HEK293T (cell line): ENCODE measurements around the gene CXCR2.

Experiments
- BHLHE40 ChIP-seq: fragments of 450-650 bp; IDR thresholded peaks from 2 replicates; pipeline ENCODE4 v1.6.1; 2016; ENCODE audit warnings: mild to moderate bottlenecking, moderate library complexity, borderline replicate concordance
- ELF4 ChIP-seq: fragments of 450-650 bp; IDR thresholded peaks from 2 replicates; pipeline ENCODE4 v1.6.1; 2017; ENCODE audit warnings: antibody characterized with exemption
- FOXA1 ChIP-seq: fragments of 450-650 bp; IDR thresholded peaks from 2 replicates; pipeline ENCODE4 v1.6.1; 2016; ENCODE audit warnings: mild to moderate bottlenecking
- FOXK2 ChIP-seq: fragments of 450-650 bp; IDR thresholded peaks from 2 replicates; pipeline ENCODE4 v1.6.1; 2016; ENCODE audit warnings: mild to moderate bottlenecking
- HDGF ChIP-seq: fragments of 450-650 bp; IDR thresholded peaks from 2 replicates; pipeline ENCODE4 v1.6.1; 2017; ENCODE audit warnings: antibody characterized with exemption, borderline replicate concordance
- NFRKB ChIP-seq: fragments of 450-650 bp; IDR thresholded peaks from 2 replicates; pipeline ENCODE4 v1.6.1; 2016; ENCODE audit warnings: mild to moderate bottlenecking, moderate library complexity
- SP1 ChIP-seq: fragments of 450-650 bp; IDR thresholded peaks from 2 replicates; pipeline ENCODE4 v1.6.1; 2017
- SUZ12 ChIP-seq: fragments of 450-650 bp; IDR thresholded peaks from 2 replicates; pipeline ENCODE4 v1.6.1; 2016; ENCODE audit warnings: mild to moderate bottlenecking
- TARDBP ChIP-seq: fragments of 450-650 bp; IDR thresholded peaks from 2 replicates; pipeline ENCODE4 v1.6.1; 2016

DNA sequence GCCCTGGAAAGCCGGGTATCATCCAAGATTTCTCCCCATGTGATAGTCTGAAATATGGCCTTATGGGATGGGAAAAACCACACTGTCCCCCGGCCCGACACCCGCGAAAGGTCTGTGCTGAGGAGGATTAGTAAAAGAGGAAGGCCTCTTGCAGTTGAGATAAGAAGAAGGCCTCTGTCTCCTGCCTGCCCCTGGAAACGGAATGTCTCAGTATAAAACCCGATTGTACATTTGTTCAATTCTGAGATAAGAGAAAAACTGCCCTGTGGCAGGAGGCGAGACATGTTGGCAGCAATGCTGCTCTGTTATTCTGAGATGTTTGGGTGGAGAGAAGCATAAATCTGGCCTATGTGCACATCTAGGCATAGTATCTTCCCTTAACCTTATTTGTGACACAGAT is 30.0 kb upstream of the CXCR2 start:
- TF ChIP-seq ELF4, result no peak
- TF ChIP-seq BHLHE40, result no peak
- no peak for TF ChIP-seq SUZ12
- TF ChIP-seq TARDBP, result no peak
- no peak for TF ChIP-seq NFRKB
- TF ChIP-seq HDGF, result no peak
- TF ChIP-seq FOXA1, result no peak
- TF ChIP-seq FOXK2, result no peak
- TF ChIP-seq SP1, result no peak
